SK-N-SH treated with all-trans-retinoic acid at 6 μM for 48 hours (cell line): ENCODE data around the gene CABP7.
A peak's percentile ranks its signal among the peaks of the same experiment; 100 is the strongest.

Experiments used
- ATAC-seq: fragments of 200-7000 bp; cut with Tn5 transposase; 3 replicates; pipeline ENCODE4 v1.9.1; 2020; ENCODE audit warnings: mild to moderate bottlenecking, moderate library complexity
- ARNTL ChIP-seq: fragments of 450-650 bp; formaldehyde crosslinking; IDR thresholded peaks from 2 replicates; pipeline ENCODE4 v1.5.0; 2020; ENCODE audit warnings: low read depth, mild to moderate bottlenecking, moderate library complexity, borderline replicate concordance
- BACH2 ChIP-seq: fragments of 250-450 bp; sonication (Bioruptor Pico); IDR thresholded peaks from 2 replicates; pipeline ENCODE4 v1.9.0; 2021; ENCODE audit warnings: mild to moderate bottlenecking, borderline replicate concordance
- CREB5 ChIP-seq: fragments of 250-450 bp; sonication (Bioruptor Pico); IDR thresholded peaks from 2 replicates; pipeline ENCODE4 v1.5.1; 2020; ENCODE audit warnings: low read depth, mild to moderate bottlenecking, moderate library complexity
- CSDC2 ChIP-seq: fragments of 250-450 bp; sonication (Bioruptor Pico); IDR thresholded peaks from 2 replicates; pipeline ENCODE4 v1.5.0; 2020; ENCODE audit warnings: mild to moderate bottlenecking, moderate library complexity
- ESRRG ChIP-seq: fragments of 250-450 bp; sonication (Bioruptor Pico); IDR thresholded peaks from 2 replicates; pipeline ENCODE4 v1.6.1; 2021; ENCODE audit warnings: mild to moderate bottlenecking
- GLIS3 ChIP-seq: fragments of 250-450 bp; sonication (Bioruptor Pico); IDR thresholded peaks from 2 replicates; pipeline ENCODE4 v1.5.0; 2020; ENCODE audit warnings: mild to moderate bottlenecking, moderate library complexity
- ISL1 ChIP-seq: fragments of 250-450 bp; sonication (Bioruptor Pico); IDR thresholded peaks from 2 replicates; pipeline ENCODE4 v2.1.2; 2022; ENCODE audit warnings: mild to moderate bottlenecking, moderate library complexity
- OSR1 ChIP-seq: fragments of 250-450 bp; sonication (Bioruptor Pico); IDR thresholded peaks from 2 replicates; pipeline ENCODE4 v1.8.0; 2022; ENCODE audit warnings: moderate library complexity, mild to moderate bottlenecking, inconsistent platforms
- PPARA ChIP-seq: fragments of 250-450 bp; sonication (Bioruptor Pico); IDR thresholded peaks from 2 replicates; pipeline ENCODE4 v1.5.0; 2020; ENCODE audit warnings: mild to moderate bottlenecking, borderline replicate concordance
- SNAI2 ChIP-seq: fragments of 250-450 bp; sonication (Bioruptor Pico); IDR thresholded peaks from 2 replicates; pipeline ENCODE4 v1.5.0; 2020; ENCODE audit warnings: mild to moderate bottlenecking, moderate library complexity
- TCF4 ChIP-seq: fragments of 250-450 bp; sonication (Bioruptor Pico); IDR thresholded peaks from 2 replicates; pipeline ENCODE4 v1.8.0; 2021; ENCODE audit warnings: mild to moderate bottlenecking, moderate library complexity, borderline replicate concordance
- TOX ChIP-seq: fragments of 250-450 bp; sonication (Bioruptor Pico); IDR thresholded peaks from 2 replicates; pipeline ENCODE4 v1.8.0; 2021; ENCODE audit warnings: mild to moderate bottlenecking, moderate library complexity, borderline replicate concordance
- ZC3H10 ChIP-seq: fragments of 250-450 bp; sonication (Bioruptor Pico); IDR thresholded peaks from 2 replicates; pipeline ENCODE4 v1.5.1; 2021; ENCODE audit warnings: mild to moderate bottlenecking, moderate library complexity
- ZFP3 ChIP-seq: fragments of 250-450 bp; sonication (Bioruptor Pico); IDR thresholded peaks from 2 replicates; pipeline ENCODE4 v1.5.0; 2020; ENCODE audit warnings: mild to moderate bottlenecking, moderate library complexity
- ZFP30 ChIP-seq: fragments of 450-650 bp; formaldehyde crosslinking; IDR thresholded peaks from 2 replicates; pipeline ENCODE4 v1.5.0; 2022; ENCODE audit warnings: mild to moderate bottlenecking, moderate library complexity
- ZNF565 ChIP-seq: fragments of 450-650 bp; formaldehyde crosslinking; conservative IDR thresholded peaks from 2 replicates; pipeline ENCODE4 v1.5.0; 2020; ENCODE audit warnings: low read depth, mild to moderate bottlenecking, moderate library complexity
- TF ChIP-seq, protein P1 (sequence below): fragments of 250-450 bp; sonication (Bioruptor Pico); IDR thresholded peaks from 2 replicates; pipeline ENCODE4 v1.5.0; 2020; ENCODE audit warnings: mild to moderate bottlenecking, moderate library complexity
- TF ChIP-seq, protein P2 (sequence below): fragments of 250-450 bp; sonication (Bioruptor Pico); IDR thresholded peaks from 2 replicates; pipeline ENCODE4 v1.8.0; 2021; ENCODE audit warnings: low read depth, mild to moderate bottlenecking, moderate library complexity, borderline replicate concordance
- TF ChIP-seq, protein P3 (sequence below): fragments of 250-450 bp; sonication (Bioruptor Pico); IDR thresholded peaks from 2 replicates; pipeline ENCODE4 v1.5.1; 2021; ENCODE audit warnings: mild to moderate bottlenecking, moderate library complexity

CABP7 gene

GRCh38 chr22:29697853-29698598 lies 21.8 kb upstream of the CABP7 start:
- ATAC-seq = no peak
- TF ChIP-seq ZNF565 (CRISPR knock-in tag) (no peak), ISL1 (CRISPR knock-in tag) (no peak), CREB5 (CRISPR knock-in tag) (no peak), ZFP30 (CRISPR knock-in tag) (no peak), PPARA (no peak), BACH2 (CRISPR knock-in tag) (no peak), ESRRG (no peak)

GRCh38 chr22:29700206-29700899 lies 19.4 kb upstream of the CABP7 start:
- peak; percentile 2; the same call in 1 of the 3 replicates for ATAC-seq

DNA sequence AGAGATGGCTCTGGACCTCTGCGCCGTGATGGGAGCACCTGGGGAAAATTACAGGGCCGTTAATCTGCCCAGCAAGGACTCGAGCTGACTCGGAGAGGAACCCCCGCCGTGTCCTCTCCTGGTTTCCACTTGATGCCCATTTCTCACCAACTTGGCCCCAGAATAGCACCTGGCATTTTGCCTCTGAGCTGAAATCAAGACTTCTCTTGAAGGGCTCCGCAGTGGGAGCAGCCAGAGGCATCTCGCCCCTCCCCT lies 19.0 kb upstream of the CABP7 start:
- no peak for ATAC-seq
- TF ChIP-seq TOX (CRISPR knock-in tag) = no peak
- TF ChIP-seq, protein P1, sequence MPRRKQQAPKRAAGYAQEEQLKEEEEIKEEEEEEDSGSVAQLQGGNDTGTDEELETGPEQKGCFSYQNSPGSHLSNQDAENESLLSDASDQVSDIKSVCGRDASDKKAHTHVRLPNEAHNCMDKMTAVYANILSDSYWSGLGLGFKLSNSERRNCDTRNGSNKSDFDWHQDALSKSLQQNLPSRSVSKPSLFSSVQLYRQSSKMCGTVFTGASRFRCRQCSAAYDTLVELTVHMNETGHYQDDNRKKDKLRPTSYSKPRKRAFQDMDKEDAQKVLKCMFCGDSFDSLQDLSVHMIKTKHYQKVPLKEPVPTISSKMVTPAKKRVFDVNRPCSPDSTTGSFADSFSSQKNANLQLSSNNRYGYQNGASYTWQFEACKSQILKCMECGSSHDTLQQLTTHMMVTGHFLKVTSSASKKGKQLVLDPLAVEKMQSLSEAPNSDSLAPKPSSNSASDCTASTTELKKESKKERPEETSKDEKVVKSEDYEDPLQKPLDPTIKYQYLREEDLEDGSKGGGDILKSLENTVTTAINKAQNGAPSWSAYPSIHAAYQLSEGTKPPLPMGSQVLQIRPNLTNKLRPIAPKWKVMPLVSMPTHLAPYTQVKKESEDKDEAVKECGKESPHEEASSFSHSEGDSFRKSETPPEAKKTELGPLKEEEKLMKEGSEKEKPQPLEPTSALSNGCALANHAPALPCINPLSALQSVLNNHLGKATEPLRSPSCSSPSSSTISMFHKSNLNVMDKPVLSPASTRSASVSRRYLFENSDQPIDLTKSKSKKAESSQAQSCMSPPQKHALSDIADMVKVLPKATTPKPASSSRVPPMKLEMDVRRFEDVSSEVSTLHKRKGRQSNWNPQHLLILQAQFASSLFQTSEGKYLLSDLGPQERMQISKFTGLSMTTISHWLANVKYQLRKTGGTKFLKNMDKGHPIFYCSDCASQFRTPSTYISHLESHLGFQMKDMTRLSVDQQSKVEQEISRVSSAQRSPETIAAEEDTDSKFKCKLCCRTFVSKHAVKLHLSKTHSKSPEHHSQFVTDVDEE = no peak
- no peak for TF ChIP-seq ARNTL (CRISPR knock-in tag)
- TF ChIP-seq OSR1 = no peak
- no peak for TF ChIP-seq PPARA
- TF ChIP-seq, protein P2, sequence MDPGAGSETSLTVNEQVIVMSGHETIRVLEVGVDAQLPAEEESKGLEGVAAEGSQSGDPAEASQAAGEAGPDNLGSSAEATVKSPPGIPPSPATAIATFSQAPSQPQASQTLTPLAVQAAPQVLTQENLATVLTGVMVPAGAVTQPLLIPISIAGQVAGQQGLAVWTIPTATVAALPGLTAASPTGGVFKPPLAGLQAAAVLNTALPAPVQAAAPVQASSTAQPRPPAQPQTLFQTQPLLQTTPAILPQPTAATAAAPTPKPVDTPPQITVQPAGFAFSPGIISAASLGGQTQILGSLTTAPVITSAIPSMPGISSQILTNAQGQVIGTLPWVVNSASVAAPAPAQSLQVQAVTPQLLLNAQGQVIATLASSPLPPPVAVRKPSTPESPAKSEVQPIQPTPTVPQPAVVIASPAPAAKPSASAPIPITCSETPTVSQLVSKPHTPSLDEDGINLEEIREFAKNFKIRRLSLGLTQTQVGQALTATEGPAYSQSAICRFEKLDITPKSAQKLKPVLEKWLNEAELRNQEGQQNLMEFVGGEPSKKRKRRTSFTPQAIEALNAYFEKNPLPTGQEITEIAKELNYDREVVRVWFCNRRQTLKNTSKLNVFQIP = no peak
- TF ChIP-seq ZFP30 (CRISPR knock-in tag) = no peak
- TF ChIP-seq CSDC2 (CRISPR knock-in tag) = no peak
- TF ChIP-seq TCF4 (CRISPR knock-in tag) = no peak
- TF ChIP-seq, all 23 proteins: peak for 0

More at GRCh38 chr22:29700206-29700899, 19.4 kb upstream of the CABP7 start:
- TF ChIP-seq ISL1 (CRISPR knock-in tag) (no peak), PPARA (no peak), OSR1 (no peak), TCF4 (CRISPR knock-in tag) (no peak), ZFP3 (CRISPR knock-in tag) (no peak), CREB5 (CRISPR knock-in tag) (no peak), ZFP30 (CRISPR knock-in tag) (no peak), ZNF565 (CRISPR knock-in tag) (no peak), GLIS3 (CRISPR knock-in tag) (no peak), SNAI2 (CRISPR knock-in tag) (no peak), ARNTL (CRISPR knock-in tag) (no peak), BACH2 (CRISPR knock-in tag) (no peak), ZC3H10 (CRISPR knock-in tag) (no peak), CSDC2 (CRISPR knock-in tag) (no peak)
- TF ChIP-seq, protein P3, sequence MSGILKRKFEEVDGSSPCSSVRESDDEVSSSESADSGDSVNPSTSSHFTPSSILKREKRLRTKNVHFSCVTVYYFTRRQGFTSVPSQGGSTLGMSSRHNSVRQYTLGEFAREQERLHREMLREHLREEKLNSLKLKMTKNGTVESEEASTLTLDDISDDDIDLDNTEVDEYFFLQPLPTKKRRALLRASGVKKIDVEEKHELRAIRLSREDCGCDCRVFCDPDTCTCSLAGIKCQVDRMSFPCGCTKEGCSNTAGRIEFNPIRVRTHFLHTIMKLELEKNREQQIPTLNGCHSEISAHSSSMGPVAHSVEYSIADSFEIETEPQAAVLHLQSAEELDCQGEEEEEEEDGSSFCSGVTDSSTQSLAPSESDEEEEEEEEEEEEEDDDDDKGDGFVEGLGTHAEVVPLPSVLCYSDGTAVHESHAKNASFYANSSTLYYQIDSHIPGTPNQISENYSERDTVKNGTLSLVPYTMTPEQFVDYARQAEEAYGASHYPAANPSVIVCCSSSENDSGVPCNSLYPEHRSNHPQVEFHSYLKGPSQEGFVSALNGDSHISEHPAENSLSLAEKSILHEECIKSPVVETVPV = no peak
- TF ChIP-seq, protein P2 = no peak
- TF ChIP-seq, all 23 proteins: peak for 0
